K562 (cell line): ENCODE data around the gene WDR76. TPM values are rescaled to one million over a fixed set of nuclear protein-coding genes. Genes with fewer than 3 reads are reported as not detected.

Experiments
- ATAC-seq: fragments of 200-7000 bp; cut with Tn5 transposase; 3 replicates; pipeline ENCODE4 v1.9.1; 2020; ENCODE audit warnings: moderate library complexity
- BruUV-seq: library from RNA; stranded (reverse); fragments of 400-500 nt; replicated peaks from 2 replicates; lab custom pipeline; 2021; lab: Mats Ljungman, UMichigan
- CTCF ChIA-PET: fragments of 300-600 bp; formaldehyde crosslinking; extraction: SDS; loops from one replicate; lab custom pipeline; 2021; ENCODE audit warnings: low intra/inter-chr PET ratio; lab: Yijun Ruan, JAX
- POLR2A ChIA-PET: fragments of 300-600, 350-650 bp; sonication (Branson Sonifier 250); formaldehyde crosslinking; extraction: SDS; loops from one replicate; lab custom pipeline; 2021; ENCODE audit warnings: antibody characterized with exemption, inconsistent platforms; lab: Yijun Ruan, JAX
- DNase-seq, 4 experiments: peaks; one replicate each; pipeline versions ENCODE4 v3.0.0 to v3.0.0-alpha.2; 2011 to 2018; ENCODE audit warnings: low spot score in 3 of 4, mixed read lengths in 3 of 4; ENCODE audit errors: extremely low read depth in 1 of 4
- FAIRE-seq: peaks from 2 replicates; lab custom pipeline; 2011; peaks lifted over from hg19 to GRCh38; lab: Jason Lieb, UNC
- H2AFZ ChIP-seq: 2 replicates; pipeline ENCODE4 v1.6.0; 2011; ENCODE audit warnings: low read depth, low read length, control low read depth, inconsistent platforms
- H3K27ac ChIP-seq: fragments of 200-600 bp; 3 replicates; pipeline ENCODE4 v1.8.0; 2011; ENCODE audit warnings: low read depth, mild to moderate bottlenecking, control low read depth, inconsistent platforms, low read length, moderate library complexity, mixed read lengths; ENCODE audit errors: extremely low read depth
- H3K27me3 ChIP-seq, 2 experiments: fragments of 300-600 bp in 1 of 2; 2 replicates in 1 of 2; 3 replicates in 1 of 2; pipeline versions ENCODE4 v1.6.0 to v1.8.0; 2011; ENCODE audit warnings: inconsistent platforms in 2 of 2, low read length in 2 of 2, mild to moderate bottlenecking in 1 of 2, mixed read lengths in 1 of 2, moderate library complexity in 1 of 2; ENCODE audit not compliant: control insufficient read depth in 2 of 2, insufficient read depth in 2 of 2
- H3K36me3 ChIP-seq: fragments of 300-600 bp; 3 replicates; pipeline ENCODE4 v1.8.0; 2011; ENCODE audit warnings: mild to moderate bottlenecking, low read length, inconsistent platforms; ENCODE audit not compliant: control insufficient read depth, insufficient read depth
- H3K4me1 ChIP-seq, 2 experiments: fragments of 200-600 bp in 1 of 2; replicated peaks in 1 of 2; 2 replicates in 1 of 2; 3 replicates in 1 of 2; pipeline versions ENCODE4 v1.5.1 to v1.8.0; 2011; ENCODE audit warnings: inconsistent platforms in 2 of 2, low read length in 2 of 2, mild to moderate bottlenecking in 1 of 2, mixed read lengths in 1 of 2, moderate library complexity in 1 of 2; ENCODE audit not compliant: control insufficient read depth in 2 of 2, insufficient read depth in 2 of 2
- H3K4me2 ChIP-seq: 2 replicates; pipeline ENCODE4 v1.6.1; 2011; ENCODE audit warnings: low read length, control low read depth, inconsistent platforms, mixed read lengths; ENCODE audit not compliant: insufficient read depth
- H3K4me3 ChIP-seq: fragments of 200-600 bp; sonication (generic), shearing (Covaris generic); 2 replicates; pipeline ENCODE4 v1.5.1; 2016; ENCODE audit warnings: control low read depth, inconsistent platforms
- H3K79me2 ChIP-seq: fragments of 200-600 bp; 3 replicates; pipeline ENCODE4 v1.8.0; 2011; ENCODE audit warnings: low read length, inconsistent platforms; ENCODE audit not compliant: control insufficient read depth, insufficient read depth
- H3K9ac ChIP-seq, 2 experiments: 2 replicates each; pipeline versions ENCODE4 v1.6.0 to v1.6.1; 2011; ENCODE audit warnings: low read depth in 2 of 2, low read length in 2 of 2, control low read depth in 1 of 2, inconsistent platforms in 1 of 2, mild to moderate bottlenecking in 1 of 2, mixed read lengths in 1 of 2; ENCODE audit not compliant: insufficient read depth in 1 of 2
- H3K9me1 ChIP-seq: one replicate; pipeline ENCODE4 v1.6.0; 2011; ENCODE audit warnings: inconsistent platforms, mild to moderate bottlenecking, low read length, moderate library complexity; ENCODE audit not compliant: control insufficient read depth, insufficient read depth
- H3K9me3 ChIP-seq: replicated peaks from 2 replicates; pipeline ENCODE4 v1.5.1; 2011; ENCODE audit warnings: low read depth, low read length, inconsistent platforms; ENCODE audit not compliant: control insufficient read depth, insufficient read depth
- H4K20me1 ChIP-seq: replicated peaks from 2 replicates; pipeline ENCODE4 v1.6.1; 2011; ENCODE audit warnings: low read length, inconsistent platforms, mixed read lengths; ENCODE audit not compliant: control insufficient read depth, insufficient read depth
- CHD1 ChIP-seq: fragments of 200-600 bp; sonication (generic); IDR thresholded peaks from one replicate; pipeline ENCODE4 v1.6.1; 2012; ENCODE audit warnings: mild to moderate bottlenecking, moderate library complexity, low read length, inconsistent platforms
- CUX1 ChIP-seq: fragments of 200-800 bp; sonication (Bioruptor generic); IDR thresholded peaks from 2 replicates; pipeline ENCODE4 v1.6.1; 2016; ENCODE audit warnings: missing genetic modification characterization, missing compliant biosample characterization
- HCFC1 ChIP-seq: IDR thresholded peaks from 2 replicates; pipeline ENCODE4 v1.6.1; 2012; ENCODE audit warnings: low read depth, low read length, improper control_type of control experiment
- KDM1A ChIP-seq, 2 experiments: fragments of 450-650 bp; IDR thresholded peaks; 2 replicates each; pipeline ENCODE4 v1.6.1; 2016; ENCODE audit warnings: mild to moderate bottlenecking in 2 of 2
- RBM14 ChIP-seq: fragments of 200-400 bp; formaldehyde crosslinking; IDR thresholded peaks from 2 replicates; pipeline ENCODE4 v1.6.1; 2018; ENCODE audit warnings: low read depth, mild to moderate bottlenecking, low read length, moderate library complexity, borderline replicate concordance; ENCODE audit not compliant: insufficient read depth
- WGBS: fragments of 100-300 bp; shearing (Covaris generic); methylation state at CpG from one replicate; pipeline ENCODE4 v1.1.6; 2016; ENCODE audit warnings: low coverage, mixed read lengths; ENCODE audit not compliant: insufficient coverage; ENCODE audit errors: missing lambda C conversion rate; 5-methylcytosine and 5-hydroxymethylcytosine counted together
- in situ Hi-C: fragments of 300-500 bp; cut with MboI; formaldehyde crosslinking; loops from 4 replicates; pipeline ENCODE4 v1.15.0; 2018; ENCODE audit warnings: inconsistent platforms, mixed read lengths
- intact Hi-C: fragments of 100-400 bp; cut with micrococcal nuclease; formaldehyde crosslinking; loops from 2 replicates; pipeline ENCODE4 v1.14.2; 2022
- polyA plus RNA-seq, 8 experiments: library from polyadenylated mRNA; depleted of rRNA in 4 of 8; stranded (reverse) in 5 of 8; unstranded in 3 of 8; fragments of >200 nt; fragmentation: Nextera tagmentation in 2 of 8; fragmentation: Illumina TruSeq in 1 of 8; extraction: Ambion mirVana in 2 of 8; extraction: Trizol in 1 of 8; gene quantifications; 2 replicates each; pipeline versions ENCODE4 v1.2.1 to v1.2.3, GENCODE V29; 2011 to 2014; ENCODE audit warnings: inconsistent platforms in 1 of 8, missing spikeins in 1 of 8
- total RNA-seq, 7 experiments: library from RNA; depleted of rRNA in 6 of 7; stranded (reverse); fragments of >200 nt in 6 of 7; fragmentation: Illumina TruSeq in 2 of 7; extraction: Trizol in 2 of 7; gene quantifications; 2 replicates each; pipeline versions ENCODE4 v1.2.1 to v1.2.3, GENCODE V29; 2011 to 2021; ENCODE audit warnings: low replicate concordance in 1 of 7
- TF ChIP-seq, protein P1 (sequence below), 2 experiments: fragments of 450-650 bp; IDR thresholded peaks; 2 replicates each; pipeline ENCODE4 v1.6.1; 2016; ENCODE audit warnings: mild to moderate bottlenecking in 2 of 2, borderline replicate concordance in 1 of 2, low read depth in 1 of 2, moderate library complexity in 1 of 2

Gene WDR76
- total and polyA plus RNA-seq, 9 of the 15 experiments (the other 6 are each of a cell fraction or from before 2014, with no cell fraction given) = 9.8 to 69.5 (median 44.4) TPM

- H3K4me2 ChIP-seq = no peak overlapping the region
- H3K9me3 ChIP-seq = no peaks in the 10 kb centered on the region
- in situ Hi-C loops (no loop called here), intact Hi-C loops (no loop called here)
- ChIA-PET CTCF (interaction anchor here (0.6 to 2.2 kb wide), 4 partner anchors 193 to 1165 kb away, joined by 3 to 21 read pairs (median 4); no protein-coding TSS in a partner anchor), POLR2A (interaction anchor here (0.7 to 1.0 kb wide), 2 partner anchors 10 to 27 kb away, joined by 3 to 4 read pairs; no protein-coding TSS in a partner anchor)
- H3K36me3 ChIP-seq = peaks cover 67% of the 10 kb centered on the region
- H3K9ac ChIP-seq = no peak overlapping the region
- ATAC-seq (peak; percentile 91), DNase-seq (peak; percentile 54 to 68 (median 59)), FAIRE-seq (peak; percentile 92)
- H3K4me3 ChIP-seq = no peak overlapping the region
- no peaks in the 10 kb centered on the region for H3K79me2 ChIP-seq
- no peak overlapping the region for H2AFZ ChIP-seq
- peaks cover 5% of the 10 kb centered on the region for H3K9me1 ChIP-seq
- no peak overlapping the region for H3K27ac ChIP-seq
- BruUV-seq = no TSS peak
- no peaks in the 10 kb centered on the region for H4K20me1 ChIP-seq
- H3K27me3 ChIP-seq = no peaks in the 10 kb centered on the region
- H3K4me1 ChIP-seq = no peaks in the 10 kb centered on the region
- 67% methylated on average over 6 of the region's 6 CpGs for WGBS
- TF ChIP-seq CUX1 (CRISPR knock-in tag) (no peak), RBM14 (no peak), KDM1A (IDR thresholded peaks at IDR 0.05) (no peak), HCFC1 (no peak), CHD1 (no peak)
- TF ChIP-seq, protein P1, sequence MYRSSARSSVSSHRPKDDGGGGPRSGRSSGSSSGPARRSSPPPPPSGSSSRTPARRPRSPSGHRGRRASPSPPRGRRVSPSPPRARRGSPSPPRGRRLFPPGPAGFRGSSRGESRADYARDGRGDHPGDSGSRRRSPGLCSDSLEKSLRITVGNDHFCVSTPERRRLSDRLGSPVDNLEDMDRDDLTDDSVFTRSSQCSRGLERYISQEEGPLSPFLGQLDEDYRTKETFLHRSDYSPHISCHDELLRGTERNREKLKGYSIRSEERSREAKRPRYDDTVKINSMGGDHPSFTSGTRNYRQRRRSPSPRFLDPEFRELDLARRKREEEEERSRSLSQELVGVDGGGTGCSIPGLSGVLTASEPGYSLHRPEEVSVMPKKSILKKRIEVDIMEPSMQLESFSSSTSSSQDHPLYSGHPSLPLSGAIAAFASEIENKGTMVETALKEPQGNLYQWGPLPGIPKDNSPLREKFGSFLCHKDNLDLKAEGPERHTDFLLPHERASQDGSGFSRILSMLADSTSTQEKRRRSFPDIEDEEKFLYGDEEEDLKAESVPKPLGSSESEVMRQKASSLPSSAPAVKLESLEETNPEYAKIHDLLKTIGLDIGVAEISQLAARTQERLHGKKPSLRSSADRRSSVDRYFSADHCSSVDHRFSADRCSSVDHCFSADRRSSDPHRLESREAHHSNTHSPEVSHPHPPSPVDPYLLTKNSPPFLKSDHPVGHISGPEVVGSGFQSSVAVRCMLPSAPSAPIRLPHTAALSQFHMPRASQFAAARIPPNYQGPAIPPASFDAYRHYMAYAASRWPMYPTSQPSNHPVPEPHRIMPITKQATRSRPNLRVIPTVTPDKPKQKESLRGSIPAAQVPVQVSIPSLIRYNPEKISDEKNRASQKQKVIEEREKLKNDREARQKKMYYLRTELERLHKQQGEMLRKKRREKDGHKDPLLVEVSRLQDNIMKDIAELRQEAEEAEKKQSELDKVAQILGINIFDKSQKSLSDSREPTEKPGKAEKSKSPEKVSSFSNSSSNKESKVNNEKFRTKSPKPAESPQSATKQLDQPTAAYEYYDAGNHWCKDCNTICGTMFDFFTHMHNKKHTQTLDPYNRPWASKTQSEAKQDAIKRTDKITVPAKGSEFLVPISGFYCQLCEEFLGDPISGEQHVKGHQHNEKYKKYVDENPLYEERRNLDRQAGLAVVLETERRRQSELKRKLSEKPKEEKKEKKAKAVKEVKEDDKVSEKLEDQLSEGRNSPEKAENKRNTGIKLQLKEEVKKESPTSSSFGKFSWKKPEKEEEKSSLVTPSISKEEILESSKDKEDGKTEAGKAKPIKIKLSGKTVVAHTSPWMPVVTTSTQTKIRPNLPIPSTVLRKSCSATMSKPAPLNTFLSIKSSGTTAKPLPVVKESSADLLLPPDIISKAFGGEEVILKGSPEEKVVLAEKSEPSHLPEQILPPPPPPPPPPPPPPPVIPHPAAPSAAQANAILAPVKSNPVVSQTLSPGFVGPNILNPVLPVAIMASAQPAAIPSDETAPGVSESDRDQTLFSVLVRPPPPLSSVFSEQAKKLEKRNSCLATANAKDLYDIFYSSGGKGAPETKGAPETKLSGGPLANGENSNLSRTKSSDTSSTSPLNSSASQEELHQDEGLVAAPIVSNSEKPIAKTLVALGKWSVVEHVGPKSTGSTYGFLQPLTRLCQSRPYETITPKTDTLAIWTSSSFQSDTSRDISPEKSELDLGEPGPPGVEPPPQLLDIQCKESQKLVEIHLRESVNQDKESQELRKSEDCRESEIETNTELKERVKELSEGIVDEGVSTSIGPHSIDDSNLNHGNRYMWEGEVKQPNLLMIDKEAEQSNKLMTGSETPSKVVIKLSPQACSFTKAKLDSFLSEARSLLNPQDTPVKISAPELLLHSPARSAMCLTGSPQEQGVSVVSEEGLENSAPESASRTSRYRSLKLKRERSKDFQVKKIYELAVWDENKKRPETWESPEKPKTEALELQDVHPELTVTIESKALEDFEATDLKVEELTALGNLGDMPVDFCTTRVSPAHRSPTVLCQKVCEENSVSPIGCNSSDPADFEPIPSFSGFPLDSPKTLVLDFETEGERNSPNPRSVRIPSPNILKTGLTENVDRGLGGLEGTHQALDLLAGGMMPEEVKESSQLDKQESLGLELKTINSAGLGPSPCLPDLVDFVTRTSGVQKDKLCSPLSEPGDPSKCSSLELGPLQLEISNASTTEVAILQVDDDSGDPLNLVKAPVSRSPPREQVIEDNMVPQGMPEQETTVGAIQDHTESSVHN (IDR thresholded peaks at IDR 0.05; ENCODE audit: borderline replicate concordance in 1 of 2, low read depth in 1 of 2) = no peak
These were observed 45.7 kb downstream of the WDR76 start for GRCh38 chr15:43872416-43873020.
